ENCODE measurements around the gene SERPINA12. TPM values are rescaled to one million over a fixed set of nuclear protein-coding genes. Genes with fewer than 3 reads are reported as not detected.
A peak's percentile ranks its signal among the peaks of the same experiment; 100 is the strongest.

The SERPINA12 gene
- total and polyA plus RNA-seq, 2 of the 13 experiments (the other 11 are each of a cell fraction or from before 2014, with no cell fraction given) = 0.08 TPM; not detected in 1

GRCh38 chr14:94536836-94537235 lies 27.6 kb upstream of the SERPINA12 start:
- H3K9me3 ChIP-seq (ENCODE audit: low read length) = no peaks in the 10 kb centered on the region
- no peak overlapping the region for H3K27ac ChIP-seq (ENCODE audit: extremely low read length, insufficient read depth, low read length)
- no peaks in the 10 kb centered on the region for H3K79me2 ChIP-seq (ENCODE audit: insufficient read depth, low read length)
- H4K20me1 ChIP-seq (ENCODE audit: insufficient read depth, low read length) = no peaks in the 10 kb centered on the region
- no peak overlapping the region for H3K4me3 ChIP-seq (replicated peaks in 1 of 3; ENCODE audit: insufficient read depth in 1 of 3, low read depth in 2 of 3, low read length in 3 of 3)
- peak; percentile 64 for ATAC-seq
- intact Hi-C loops (cut with micrococcal nuclease; ENCODE audit: unreplicated experiment) (loop anchor here (5.0 kb wide), 1 partner anchor 1730 kb away; no protein-coding TSS in a partner anchor), in situ Hi-C loops (cut with HindIII; ENCODE audit: extremely low pct_ligation_motif_present, low pct_unique_long_range_greater_than_20kb) (no loop called here)
- no peak overlapping the region for H3K9ac ChIP-seq (ENCODE audit: insufficient read depth, low read depth, low read length)
- H3K27me3 ChIP-seq (ENCODE audit: control insufficient read depth in 1 of 2, insufficient read depth in 2 of 2, low read length in 2 of 2) = no peaks in the 10 kb centered on the region
- CTCF ChIA-PET (ENCODE audit: low intra/inter-chr PET ratio, low total read pairs) = interaction anchor here (1.1 to 2.0 kb wide), 5 partner anchors 13 to 113 kb away, joined by 4 to 7 read pairs (median 6); no protein-coding TSS in a partner anchor
- peak; percentile 81 for FAIRE-seq
- WGBS (ENCODE audit: low lambda C conversion rate) = 52% methylated on average over 2 of the region's 2 CpGs
- no peak overlapping the region for H2AFZ ChIP-seq (ENCODE audit: low read length)
- no TSS peak for BruUV-seq (replicated peaks)
- POLR2A ChIA-PET = no interaction called here
- H3K4me1 ChIP-seq (ENCODE audit: insufficient read depth, low read length) = peaks cover 69% of the 10 kb centered on the region
- no peak overlapping the region for H3K4me2 ChIP-seq (ENCODE audit: low read depth, low read length)
- peak; percentile 71 for DNase-seq (ENCODE audit: low spot score)
- no peaks in the 10 kb centered on the region for H3K36me3 ChIP-seq (replicated peaks in 1 of 2; ENCODE audit: control insufficient read depth in 1 of 2, insufficient read depth in 2 of 2, low read length in 2 of 2)
- no peak for TF ChIP-seq ZNF761 (CRISPR knock-in tag; conservative IDR thresholded peaks at IDR 0.05)
- TF ChIP-seq CERS6 (CRISPR knock-in tag; IDR thresholded peaks at IDR 0.05) = no peak
- no peak for TF ChIP-seq ZMAT3 (CRISPR knock-in tag; conservative IDR thresholded peaks at IDR 0.05)
- TF ChIP-seq TCF7L2 (IDR thresholded peaks at IDR 0.05; ENCODE audit: low read depth, low read length) = no peak
- 0 out of 2 replicates have a peak, but pooled peaks have one; percentile 25 for TF ChIP-seq CEBPG (CRISPR knock-in tag; IDR thresholded peaks at IDR 0.05)
- TF ChIP-seq GTF3A (CRISPR knock-in tag; conservative IDR thresholded peaks at IDR 0.05) = no peak
- no peak for TF ChIP-seq BCL6 (CRISPR knock-in tag; IDR thresholded peaks at IDR 0.05)
- TF ChIP-seq ZNF792 (CRISPR knock-in tag; IDR thresholded peaks at IDR 0.05) = no peak
- no peak for TF ChIP-seq ZNF678 (CRISPR knock-in tag; IDR thresholded peaks at IDR 0.05)
- 0 out of 2 replicates have a peak, but pooled peaks have one; percentile 29 for TF ChIP-seq KAT8 (CRISPR knock-in tag; IDR thresholded peaks at IDR 0.05)
- TF ChIP-seq NCOA5 (CRISPR knock-in tag; IDR thresholded peaks at IDR 0.05) = no peak
- peak; percentile 94 for TF ChIP-seq NR2C2 (CRISPR knock-in tag; IDR thresholded peaks at IDR 0.05; ENCODE audit: borderline replicate concordance)
- no peak for TF ChIP-seq BRCA1 (CRISPR knock-in tag; IDR thresholded peaks at IDR 0.05)
- TF ChIP-seq AKNA (CRISPR knock-in tag; IDR thresholded peaks at IDR 0.05; ENCODE audit: borderline replicate concordance) = no peak
- no peak for TF ChIP-seq SKI (IDR thresholded peaks at IDR 0.05; ENCODE audit: partially characterized antibody)
- TF ChIP-seq ZNF24 (IDR thresholded peaks at IDR 0.05) = no peak
- TF ChIP-seq ZBTB8A (CRISPR knock-in tag; IDR thresholded peaks at IDR 0.05; ENCODE audit: borderline replicate concordance, low read depth) = no peak
- no peak for TF ChIP-seq NFE2L1 (CRISPR knock-in tag; IDR thresholded peaks at IDR 0.05; ENCODE audit: borderline replicate concordance)
- TF ChIP-seq ZNF644 (CRISPR knock-in tag; IDR thresholded peaks at IDR 0.05; ENCODE audit: low read depth) = 0 out of 2 replicates have a peak, but pooled peaks have one; percentile 35
- TF ChIP-seq ZFY (CRISPR knock-in tag; IDR thresholded peaks at IDR 0.05) = no peak
- TF ChIP-seq HNF4G (IDR thresholded peaks at IDR 0.05; ENCODE audit: borderline replicate concordance, low read depth, low read length) = no peak
- TF ChIP-seq HNF4G (CRISPR knock-in tag; IDR thresholded peaks at IDR 0.05; ENCODE audit: borderline replicate concordance, low read depth) = no peak

Measured in HepG2 (cell line).